Thyroid gland (tissue), 4 donors: ENCODE results near the gene HMCES. TPM values are rescaled to one million over a fixed set of nuclear protein-coding genes. Genes with fewer than 3 reads are reported as not detected.
"Not testable (repeated sequence)": the region's sequence is repeated elsewhere in the genome, so short reads cannot be mapped to it uniquely, and the experiment has no call there.

ENCODE experiments used
- DNase-seq, 2 donors: peaks; one replicate each; pipeline ENCODE4 v3.0.0-alpha.2; 2019
- H3K27ac ChIP-seq, 3 donors: fragments of 200-600 bp; sonication (generic); 1 replicate in 2 of 3; 2 replicates in 1 of 3; pipeline ENCODE4 v1.5.1; 2016 to 2019; ENCODE audit warnings: mild to moderate bottlenecking in 1 of 3, moderate library complexity in 1 of 3
- H3K27me3 ChIP-seq: fragments of 200-600 bp; sonication (generic); one replicate; pipeline ENCODE4 v1.5.1; 2019
- H3K36me3 ChIP-seq, 2 donors: fragments of 200-600 bp; sonication (generic); one replicate each; pipeline ENCODE4 v1.5.1; 2016 to 2019
- H3K4me1 ChIP-seq, 2 donors: fragments of 200-600 bp; sonication (generic); one replicate each; pipeline ENCODE4 v1.5.1; 2017 to 2019
- H3K4me3 ChIP-seq, 3 donors: fragments of 200-600 bp; sonication (generic); replicated peaks in 1 of 3; 1 replicate in 2 of 3; 2 replicates in 1 of 3; pipeline ENCODE4 v1.5.1; 2016; ENCODE audit warnings: mild to moderate bottlenecking in 1 of 3
- H3K9me3 ChIP-seq: fragments of 200-600 bp; sonication (generic); one replicate; pipeline ENCODE4 v1.5.1; 2017
- POLR2A ChIP-seq, 2 donors: fragments of 450-650 bp; IDR thresholded peaks; one replicate each; pipeline ENCODE4 v1.6.1; 2017; ENCODE audit warnings: antibody characterized with exemption in 2 of 2, mild to moderate bottlenecking in 2 of 2, moderate library complexity in 1 of 2
- WGBS, 2 donors: methylation state at CpG; one replicate each; pipeline ENCODE4 v1.1.5; 2017; 5-methylcytosine and 5-hydroxymethylcytosine counted together
- intact Hi-C: fragments of 100-400 bp; cut with DNase I; formaldehyde crosslinking; loops from one replicate; pipeline ENCODE4 v1.15.1; 2023
- total RNA-seq, 4 donors: library from RNA; depleted of rRNA; stranded (reverse); fragments of >200 nt; gene quantifications; one replicate each; pipeline ENCODE4 v1.2.3, GENCODE V29; 2016
- TF ChIP-seq, protein P1 (sequence below), 6 experiments: fragments of 200-600 bp in 3 of 6; fragments of 450-650 bp in 3 of 6; sonication (generic) in 3 of 6; IDR thresholded peaks; one replicate each; pipeline ENCODE4 v1.5.1; 2016 to 2019; ENCODE audit warnings: antibody characterized with exemption in 6 of 6, mild to moderate bottlenecking in 2 of 6, inconsistent platforms in 1 of 6, moderate library complexity in 1 of 6

HMCES gene
- total RNA-seq, 4 donors from 2014 or later: 23.7 to 30.9 (median 26.0) TPM

GRCh38 chr3:129345971-129346370, 67.3 kb downstream of the HMCES start:
- peaks cover 12 to 22% of the 10 kb centered on the region in 2 donors for H3K4me1 ChIP-seq
- no peak overlapping the region for H3K4me3 ChIP-seq
- no peaks in the 10 kb centered on the region for H3K9me3 ChIP-seq
- H3K27ac ChIP-seq: no peak overlapping the region
- 69 to 71% methylated on average over 3 of the region's 3 CpGs for WGBS, 2 donors
- no peaks in the 10 kb centered on the region for H3K27me3 ChIP-seq
- TF ChIP-seq, protein P1, sequence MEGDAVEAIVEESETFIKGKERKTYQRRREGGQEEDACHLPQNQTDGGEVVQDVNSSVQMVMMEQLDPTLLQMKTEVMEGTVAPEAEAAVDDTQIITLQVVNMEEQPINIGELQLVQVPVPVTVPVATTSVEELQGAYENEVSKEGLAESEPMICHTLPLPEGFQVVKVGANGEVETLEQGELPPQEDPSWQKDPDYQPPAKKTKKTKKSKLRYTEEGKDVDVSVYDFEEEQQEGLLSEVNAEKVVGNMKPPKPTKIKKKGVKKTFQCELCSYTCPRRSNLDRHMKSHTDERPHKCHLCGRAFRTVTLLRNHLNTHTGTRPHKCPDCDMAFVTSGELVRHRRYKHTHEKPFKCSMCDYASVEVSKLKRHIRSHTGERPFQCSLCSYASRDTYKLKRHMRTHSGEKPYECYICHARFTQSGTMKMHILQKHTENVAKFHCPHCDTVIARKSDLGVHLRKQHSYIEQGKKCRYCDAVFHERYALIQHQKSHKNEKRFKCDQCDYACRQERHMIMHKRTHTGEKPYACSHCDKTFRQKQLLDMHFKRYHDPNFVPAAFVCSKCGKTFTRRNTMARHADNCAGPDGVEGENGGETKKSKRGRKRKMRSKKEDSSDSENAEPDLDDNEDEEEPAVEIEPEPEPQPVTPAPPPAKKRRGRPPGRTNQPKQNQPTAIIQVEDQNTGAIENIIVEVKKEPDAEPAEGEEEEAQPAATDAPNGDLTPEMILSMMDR (IDR thresholded peaks at IDR 0.05): no peak
- no peak for TF ChIP-seq POLR2A (IDR thresholded peaks at IDR 0.05)
- DNase-seq: no peak
- intact Hi-C loops: no loop called here
- H3K36me3 ChIP-seq: no peaks in the 10 kb centered on the region

- no peak for TF ChIP-seq POLR2A (IDR thresholded peaks at IDR 0.05)
- TF ChIP-seq, protein P1 (IDR thresholded peaks at IDR 0.05): no peak
- no peaks in the 10 kb centered on the region for H3K36me3 ChIP-seq
- H3K4me3 ChIP-seq: no peak overlapping the region
- H3K27me3 ChIP-seq: no peaks in the 10 kb centered on the region
- WGBS, 2 donors: 28 to 32% methylated on average over 10 to 12 of the region's 12 CpGs
- DNase-seq: no peak
- H3K27ac ChIP-seq: no peak overlapping the region
- intact Hi-C loops: no loop called here
- H3K9me3 ChIP-seq: no peaks in the 10 kb centered on the region
- peaks cover 12 to 22% of the 10 kb centered on the region in 2 donors for H3K4me1 ChIP-seq
Observed at GRCh38 chr3:129346695-129347457, 68.2 kb downstream of the HMCES start.

- intact Hi-C loops: no loop called here
- H3K9me3 ChIP-seq: no peaks in the 10 kb centered on the region
- no peak for DNase-seq
- H3K4me3 ChIP-seq: no peak overlapping the region
- H3K4me1 ChIP-seq: peaks cover 12 to 22% of the 10 kb centered on the region in 2 donors
- no peaks in the 10 kb centered on the region for H3K36me3 ChIP-seq
- no peaks in the 10 kb centered on the region for H3K27me3 ChIP-seq
- TF ChIP-seq, protein P1 (IDR thresholded peaks at IDR 0.05): no peak
- no peak for TF ChIP-seq POLR2A (IDR thresholded peaks at IDR 0.05)
- no peak overlapping the region for H3K27ac ChIP-seq
- 79 to 91% methylated on average over 7 to 8 of the region's 8 CpGs for WGBS, 2 donors
Observed at GRCh38 chr3:129347458-129347845, 68.8 kb downstream of the HMCES start.

GRCh38 chr3:129348734-129349133, 70.1 kb downstream of the HMCES start:
- Histone ChIP-seq H3K27me3 (no peaks in the 10 kb centered on the region), H3K36me3 (no peaks in the 10 kb centered on the region), H3K9me3 (no peaks in the 10 kb centered on the region), H3K27ac (no peak overlapping the region), H3K4me3 (no peak overlapping the region), H3K4me1 (peaks cover 12 to 19% of the 10 kb centered on the region in 2 donors)
- intact Hi-C loops: no loop called here
- no peak for TF ChIP-seq POLR2A (IDR thresholded peaks at IDR 0.05)
- TF ChIP-seq, protein P1 (IDR thresholded peaks at IDR 0.05): no peak
- DNase-seq: no peak
- 91 to 93% methylated on average over 3 of the region's 3 CpGs for WGBS, 2 donors

DNA sequence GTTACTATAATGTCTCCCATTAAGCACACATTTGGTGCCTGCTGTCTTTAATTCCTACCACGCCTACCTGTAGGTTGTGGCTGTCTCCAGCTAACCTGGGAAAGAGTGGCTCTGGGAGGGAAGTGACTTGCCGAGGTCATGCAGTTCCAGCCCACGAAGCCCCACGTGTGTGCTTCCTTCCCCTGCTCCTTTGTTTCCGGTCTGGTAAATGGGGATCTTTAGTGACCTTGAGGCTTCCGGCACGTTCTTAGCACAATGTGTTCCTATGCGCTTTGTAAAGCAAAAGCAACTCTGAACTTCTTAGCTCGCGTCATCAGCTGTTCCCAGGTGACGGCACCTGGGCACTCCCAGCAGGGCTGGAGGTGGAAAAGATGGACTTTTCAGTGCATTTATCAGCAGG, 70.5 kb downstream of the HMCES start:
- H3K4me1 ChIP-seq: peaks cover 8 to 15% of the 10 kb centered on the region in 2 donors
- H3K9me3 ChIP-seq, H3K27me3 ChIP-seq, H3K36me3 ChIP-seq, intact Hi-C loops, H3K27ac ChIP-seq, H3K4me3 ChIP-seq, DNase-seq: not testable (repeated sequence)
- WGBS, 2 donors: 78 to 89% methylated on average over 9 to 11 of the region's 11 CpGs
